Keratinocyte (primary cell): Measurements from ENCODE around the gene CHST14.

Experiments
- EZH2 ChIP-seq: IDR thresholded peaks from one replicate; pipeline ENCODE4 v1.6.1; 2012; ENCODE audit warnings: inconsistent platforms, mild to moderate bottlenecking, low read length, moderate library complexity
- TF ChIP-seq, protein P1 (sequence below), 3 experiments: IDR thresholded peaks in 1 of 3; conservative IDR thresholded peaks in 1 of 3; optimal IDR thresholded peaks in 1 of 3; 2 replicates in 2 of 3; 3 replicates in 1 of 3; pipeline versions ENCODE3 to v1.5.1; 2011; ENCODE audit warnings: low read length in 3 of 3, mild to moderate bottlenecking in 3 of 3, moderate library complexity in 2 of 3, control low read depth in 1 of 3, inconsistent platforms in 1 of 3; ENCODE audit not compliant: insufficient read depth in 2 of 3; ENCODE audit errors: extremely low read depth in 1 of 3

DNA sequence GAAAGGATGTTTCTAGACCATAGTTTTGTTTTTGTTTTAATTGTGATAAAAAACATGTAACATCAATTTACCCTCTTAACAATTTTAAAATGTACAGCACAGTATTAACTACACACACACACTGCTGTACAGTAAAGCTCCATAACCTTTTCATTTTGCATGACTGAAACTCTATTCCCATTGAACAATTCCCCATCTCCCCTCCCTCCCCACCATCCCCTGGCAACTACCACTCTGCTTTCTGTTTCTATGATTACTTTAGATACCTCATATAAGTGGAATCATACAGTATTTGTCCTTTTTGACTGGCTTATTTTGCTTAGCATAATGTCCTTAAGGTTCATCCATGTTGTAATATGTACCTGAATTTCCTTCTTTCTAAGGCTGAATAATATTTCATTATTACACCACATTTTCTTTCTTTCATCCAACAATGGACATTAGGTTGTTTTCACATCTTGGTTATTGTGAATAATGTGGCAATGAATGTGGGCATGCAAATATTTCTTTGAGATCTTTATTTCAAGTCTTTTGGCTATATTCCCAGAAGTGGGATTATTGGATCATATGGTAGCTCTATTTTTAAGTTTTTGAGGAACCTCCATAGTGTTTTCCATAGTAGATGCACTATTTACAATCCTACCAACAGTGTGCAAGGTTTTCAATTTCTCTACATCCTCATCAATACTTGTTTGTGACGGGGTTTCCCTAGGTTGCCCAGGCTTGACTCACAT lies 10.7 kb downstream of the CHST14 start:
- TF ChIP-seq, protein P1, sequence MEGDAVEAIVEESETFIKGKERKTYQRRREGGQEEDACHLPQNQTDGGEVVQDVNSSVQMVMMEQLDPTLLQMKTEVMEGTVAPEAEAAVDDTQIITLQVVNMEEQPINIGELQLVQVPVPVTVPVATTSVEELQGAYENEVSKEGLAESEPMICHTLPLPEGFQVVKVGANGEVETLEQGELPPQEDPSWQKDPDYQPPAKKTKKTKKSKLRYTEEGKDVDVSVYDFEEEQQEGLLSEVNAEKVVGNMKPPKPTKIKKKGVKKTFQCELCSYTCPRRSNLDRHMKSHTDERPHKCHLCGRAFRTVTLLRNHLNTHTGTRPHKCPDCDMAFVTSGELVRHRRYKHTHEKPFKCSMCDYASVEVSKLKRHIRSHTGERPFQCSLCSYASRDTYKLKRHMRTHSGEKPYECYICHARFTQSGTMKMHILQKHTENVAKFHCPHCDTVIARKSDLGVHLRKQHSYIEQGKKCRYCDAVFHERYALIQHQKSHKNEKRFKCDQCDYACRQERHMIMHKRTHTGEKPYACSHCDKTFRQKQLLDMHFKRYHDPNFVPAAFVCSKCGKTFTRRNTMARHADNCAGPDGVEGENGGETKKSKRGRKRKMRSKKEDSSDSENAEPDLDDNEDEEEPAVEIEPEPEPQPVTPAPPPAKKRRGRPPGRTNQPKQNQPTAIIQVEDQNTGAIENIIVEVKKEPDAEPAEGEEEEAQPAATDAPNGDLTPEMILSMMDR (optimal IDR thresholded peaks at IDR 0.05 in 1 of 3, IDR thresholded peaks at IDR 0.05 in 1 of 3, conservative IDR thresholded peaks at IDR 0.05 in 1 of 3; ENCODE audit: extremely low read depth in 1 of 3, insufficient read depth in 2 of 3, low read length in 3 of 3) = no peak
- no peak for TF ChIP-seq EZH2
